IMR-90 (cell line): Measurements from ENCODE around the gene MED13. TPM values are rescaled to one million over a fixed set of nuclear protein-coding genes. Genes with fewer than 3 reads are reported as not detected.

Experiments
- ATAC-seq: fragments of 200-7000 bp; cut with Tn5 transposase; 2 replicates; pipeline ENCODE4 v1.9.1; 2020; ENCODE audit warnings: low read depth, mild to moderate bottlenecking, moderate library complexity
- BruUV-seq: library from RNA; stranded (reverse); fragments of 400-500 nt; replicated peaks from 2 replicates; lab custom pipeline; 2021; lab: Mats Ljungman, UMichigan
- CTCF ChIA-PET: fragments of 300-600 bp; formaldehyde crosslinking; extraction: SDS; loops from one replicate; lab custom pipeline; 2021; ENCODE audit warnings: antibody characterized with exemption; lab: Yijun Ruan, JAX
- POLR2A ChIA-PET: fragments of 300-600 bp; sonication (Branson Sonifier 250); formaldehyde crosslinking; loops from one replicate; lab custom pipeline; 2022; ENCODE audit warnings: antibody characterized with exemption; ENCODE audit not compliant: unreplicated experiment; lab: Charles Lee
- DNase-seq: peaks from one replicate; pipeline ENCODE4 v3.0.0; 2013
- H2AFZ ChIP-seq: replicated peaks from 2 replicates; pipeline ENCODE3; 2013; ENCODE audit warnings: low read length, mild to moderate bottlenecking; ENCODE audit not compliant: poor library complexity
- H2AK5ac ChIP-seq: 2 replicates; pipeline ENCODE4 v1.6.1; 2013; ENCODE audit warnings: low read depth, low read length, inconsistent platforms
- H2AK9ac ChIP-seq: replicated peaks from 2 replicates; pipeline ENCODE3; 2013; ENCODE audit warnings: mild to moderate bottlenecking, low read depth, low read length, moderate library complexity; ENCODE audit not compliant: poor library complexity
- H2BK120ac ChIP-seq: 2 replicates; pipeline ENCODE4 v1.6.1; 2013; ENCODE audit warnings: low read depth, low read length, inconsistent platforms
- H2BK15ac ChIP-seq: 3 replicates; pipeline ENCODE4 v1.6.1; 2013; ENCODE audit warnings: low read depth, low read length, inconsistent platforms
- H2BK20ac ChIP-seq: 2 replicates; pipeline ENCODE4 v1.6.1; 2013; ENCODE audit warnings: low read depth, mild to moderate bottlenecking, inconsistent platforms, low read length, moderate library complexity
- H2BK5ac ChIP-seq: 2 replicates; pipeline ENCODE4 v1.6.1; 2013; ENCODE audit warnings: mild to moderate bottlenecking, low read depth, low read length, inconsistent platforms; ENCODE audit not compliant: poor library complexity, severe bottlenecking
- H3K14ac ChIP-seq: replicated peaks from 2 replicates; pipeline ENCODE4 v1.6.1; 2013; ENCODE audit warnings: low read depth, low read length, inconsistent platforms
- H3K18ac ChIP-seq: 2 replicates; pipeline ENCODE4 v1.6.1; 2013; ENCODE audit warnings: low read depth, low read length, control low read depth
- H3K23ac ChIP-seq: 2 replicates; pipeline ENCODE4 v1.6.1; 2013; ENCODE audit warnings: low read depth, low read length, inconsistent platforms
- H3K27ac ChIP-seq: 2 replicates; pipeline ENCODE4 v1.5.1; 2013; ENCODE audit warnings: mild to moderate bottlenecking, control low read depth, low read length; ENCODE audit not compliant: insufficient read depth
- H3K27me3 ChIP-seq: 2 replicates; pipeline ENCODE4 v1.6.1; 2013; ENCODE audit warnings: low read length; ENCODE audit not compliant: control insufficient read depth, insufficient read depth
- H3K36me3 ChIP-seq: 2 replicates; pipeline ENCODE4 v1.6.1; 2013; ENCODE audit warnings: low read length, mixed read lengths; ENCODE audit not compliant: control insufficient read depth, insufficient read depth
- H3K4ac ChIP-seq: 2 replicates; pipeline ENCODE4 v1.6.1; 2013; ENCODE audit warnings: low read depth, low read length, inconsistent platforms
- H3K4me1 ChIP-seq: 2 replicates; pipeline ENCODE4 v1.6.1; 2013; ENCODE audit warnings: low read length, mixed read lengths; ENCODE audit not compliant: control insufficient read depth, insufficient read depth
- H3K4me2 ChIP-seq: 2 replicates; pipeline ENCODE4 v1.6.1; 2013; ENCODE audit warnings: low read depth, mild to moderate bottlenecking, control low read depth, low read length, moderate library complexity
- H3K4me3 ChIP-seq: 2 replicates; pipeline ENCODE4 v1.5.1; 2013; ENCODE audit warnings: low read depth, mild to moderate bottlenecking, control low read depth, low read length, moderate library complexity; ENCODE audit not compliant: insufficient read depth
- H3K56ac ChIP-seq: 2 replicates; pipeline ENCODE4 v1.6.1; 2013; ENCODE audit warnings: low read length, inconsistent platforms; ENCODE audit not compliant: insufficient read depth; ENCODE audit errors: extremely low read depth
- H3K79me1 ChIP-seq, 2 experiments: 2 replicates each; pipeline ENCODE4 v1.6.1; 2013; ENCODE audit warnings: low read length in 2 of 2, inconsistent platforms in 1 of 2, low read depth in 1 of 2
- H3K9ac ChIP-seq: 2 replicates; pipeline ENCODE4 v1.6.1; 2013; ENCODE audit warnings: low read depth, low read length, control low read depth
- H3K9me1 ChIP-seq: 2 replicates; pipeline ENCODE4 v1.6.1; 2013; ENCODE audit warnings: low read length, inconsistent platforms; ENCODE audit not compliant: insufficient read depth
- H3K9me3 ChIP-seq: 2 replicates; pipeline ENCODE4 v1.6.1; 2013; ENCODE audit warnings: low read length; ENCODE audit not compliant: control insufficient read depth, insufficient read depth
- H4K20me1 ChIP-seq: 2 replicates; pipeline ENCODE4 v1.6.1; 2013; ENCODE audit warnings: low read length, inconsistent platforms; ENCODE audit not compliant: insufficient read depth
- H4K5ac ChIP-seq: 2 replicates; pipeline ENCODE4 v1.6.1; 2013; ENCODE audit warnings: mild to moderate bottlenecking, low read depth, low read length, control low read depth
- H4K8ac ChIP-seq, 2 experiments: 2 replicates each; pipeline ENCODE4 v1.6.1; 2013; ENCODE audit warnings: low read depth in 2 of 2, low read length in 2 of 2, control low read depth in 1 of 2, inconsistent platforms in 1 of 2
- H4K91ac ChIP-seq: 2 replicates; pipeline ENCODE4 v1.6.1; 2013; ENCODE audit warnings: low read depth, low read length, inconsistent platforms; ENCODE audit not compliant: insufficient read depth
- BHLHE40 ChIP-seq: fragments of 150-350 bp; IDR thresholded peaks from 2 replicates; pipeline ENCODE4 v1.6.1; 2016; ENCODE audit warnings: mild to moderate bottlenecking, low read depth, low read length
- CEBPB ChIP-seq: IDR thresholded peaks from 2 replicates; pipeline ENCODE4 v1.6.1; 2012; ENCODE audit warnings: low read depth, low read length, improper control_type of control experiment
- CHD1 ChIP-seq: IDR thresholded peaks from 2 replicates; pipeline ENCODE4 v1.6.1; 2012; ENCODE audit warnings: low read depth, low read length, improper control_type of control experiment
- ELK1 ChIP-seq: fragments of 150-350 bp; IDR thresholded peaks from 2 replicates; pipeline ENCODE4 v1.6.1; 2016; ENCODE audit warnings: low read depth, mild to moderate bottlenecking, low read length, moderate library complexity, borderline replicate concordance
- FOS ChIP-seq: fragments of 150-350 bp; IDR thresholded peaks from 2 replicates; pipeline ENCODE4 v1.6.1; 2016; ENCODE audit warnings: low read depth, low read length
- MAFK ChIP-seq: IDR thresholded peaks from 2 replicates; pipeline ENCODE4 v1.6.1; 2012; ENCODE audit warnings: low read depth, low read length, improper control_type of control experiment
- MAZ ChIP-seq: IDR thresholded peaks from 2 replicates; pipeline ENCODE4 v1.6.1; 2012; ENCODE audit warnings: low read depth, mild to moderate bottlenecking, low read length, improper control_type of control experiment, moderate library complexity, borderline replicate concordance
- MXI1 ChIP-seq: IDR thresholded peaks from 2 replicates; pipeline ENCODE4 v1.6.1; 2012; ENCODE audit warnings: low read depth, mild to moderate bottlenecking, low read length, moderate library complexity, borderline replicate concordance
- NFE2L2 ChIP-seq: fragments of 150-350 bp; IDR thresholded peaks from 2 replicates; pipeline ENCODE4 v1.6.1; 2016; ENCODE audit warnings: low read depth, mild to moderate bottlenecking, low read length
- POLR2A ChIP-seq: IDR thresholded peaks from 2 replicates; pipeline ENCODE4 v1.6.1; 2012; ENCODE audit warnings: mild to moderate bottlenecking, low read depth, low read length
- RAD21 ChIP-seq: IDR thresholded peaks from 2 replicates; pipeline ENCODE4 v1.6.1; 2012; ENCODE audit warnings: low read length, improper control_type of control experiment
- RCOR1 ChIP-seq: IDR thresholded peaks from 2 replicates; pipeline ENCODE4 v1.6.1; 2012; ENCODE audit warnings: mild to moderate bottlenecking, low read length, improper control_type of control experiment; ENCODE audit not compliant: insufficient replicate concordance
- RFX5 ChIP-seq: IDR thresholded peaks from 2 replicates; pipeline ENCODE4 v1.8.0; 2012; ENCODE audit warnings: low read depth, mild to moderate bottlenecking, low read length, moderate library complexity
- SMC3 ChIP-seq: fragments of 150-350 bp; IDR thresholded peaks from 2 replicates; pipeline ENCODE4 v1.6.1; 2016; ENCODE audit warnings: low read depth, mild to moderate bottlenecking, antibody characterized with exemption, low read length, moderate library complexity
- USF2 ChIP-seq: fragments of 150-350 bp; IDR thresholded peaks from 2 replicates; pipeline ENCODE4 v1.6.1; 2017; ENCODE audit warnings: mild to moderate bottlenecking, antibody characterized with exemption, low read length, low read depth
- dilution Hi-C: fragments of 300-500 bp; cut with HindIII; formaldehyde crosslinking; loops from one replicate; pipeline ENCODE4 v1.14.3; 2018; ENCODE audit warnings: low sequenced_read_pairs; ENCODE audit not compliant: unreplicated experiment
- in situ Hi-C: fragments of 300-500 bp; cut with MboI; formaldehyde crosslinking; loops from 3 replicates; pipeline ENCODE4 v1.14.3; 2019; ENCODE audit warnings: low sequenced_read_pairs, inconsistent platforms, mixed read lengths
- intact Hi-C: fragments of 100-400 bp; cut with micrococcal nuclease; formaldehyde crosslinking; loops from 2 replicates; pipeline ENCODE4 v1.10.0; 2022
- polyA plus RNA-seq, 3 experiments: library from polyadenylated mRNA; depleted of rRNA; stranded (reverse); fragments of >200 nt; gene quantifications; 2 replicates each; pipeline ENCODE4 v1.2.3, GENCODE V29; 2012; ENCODE audit warnings: low replicate concordance in 1 of 3
- total RNA-seq: library from RNA; depleted of rRNA; stranded (reverse); fragments of >200 nt; gene quantifications from 2 replicates; pipeline ENCODE4 v1.2.3, GENCODE V29; 2012
- TF ChIP-seq, protein P1 (sequence below): conservative IDR thresholded peaks from 2 replicates; pipeline ENCODE4 v1.5.1; 2012; ENCODE audit warnings: mild to moderate bottlenecking, low read depth, low read length, improper control_type of control experiment

The MED13 gene
- total and polyA plus RNA-seq, 2 of the 4 experiments (the other 2 are of a cell fraction): 9.7 to 67.2 TPM

GRCh38 chr17:62004388-62004787 lies 60.7 kb downstream of the MED13 start:
- H2AK9ac ChIP-seq: no peak overlapping the region
- H2BK20ac ChIP-seq: no peak overlapping the region
- in situ Hi-C loops: no loop called here
- H3K9me3 ChIP-seq: no peaks in the 10 kb centered on the region
- H4K8ac ChIP-seq: no peak overlapping the region
- no peak overlapping the region for H4K91ac ChIP-seq
- TF ChIP-seq BHLHE40: no peak
- no peak for TF ChIP-seq RAD21
- TF ChIP-seq CEBPB: no peak
- no peak for TF ChIP-seq POLR2A
- no peak for TF ChIP-seq CHD1
- TF ChIP-seq MAFK: no peak
- TF ChIP-seq, protein P1, sequence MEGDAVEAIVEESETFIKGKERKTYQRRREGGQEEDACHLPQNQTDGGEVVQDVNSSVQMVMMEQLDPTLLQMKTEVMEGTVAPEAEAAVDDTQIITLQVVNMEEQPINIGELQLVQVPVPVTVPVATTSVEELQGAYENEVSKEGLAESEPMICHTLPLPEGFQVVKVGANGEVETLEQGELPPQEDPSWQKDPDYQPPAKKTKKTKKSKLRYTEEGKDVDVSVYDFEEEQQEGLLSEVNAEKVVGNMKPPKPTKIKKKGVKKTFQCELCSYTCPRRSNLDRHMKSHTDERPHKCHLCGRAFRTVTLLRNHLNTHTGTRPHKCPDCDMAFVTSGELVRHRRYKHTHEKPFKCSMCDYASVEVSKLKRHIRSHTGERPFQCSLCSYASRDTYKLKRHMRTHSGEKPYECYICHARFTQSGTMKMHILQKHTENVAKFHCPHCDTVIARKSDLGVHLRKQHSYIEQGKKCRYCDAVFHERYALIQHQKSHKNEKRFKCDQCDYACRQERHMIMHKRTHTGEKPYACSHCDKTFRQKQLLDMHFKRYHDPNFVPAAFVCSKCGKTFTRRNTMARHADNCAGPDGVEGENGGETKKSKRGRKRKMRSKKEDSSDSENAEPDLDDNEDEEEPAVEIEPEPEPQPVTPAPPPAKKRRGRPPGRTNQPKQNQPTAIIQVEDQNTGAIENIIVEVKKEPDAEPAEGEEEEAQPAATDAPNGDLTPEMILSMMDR: no peak
- no peak for TF ChIP-seq ELK1
- no peak for TF ChIP-seq SMC3
- TF ChIP-seq MXI1: no peak
- TF ChIP-seq NFE2L2: no peak
- TF ChIP-seq USF2: no peak
- no peak for TF ChIP-seq RCOR1
- no peak for TF ChIP-seq MAZ
- TF ChIP-seq FOS: no peak
- no peak for TF ChIP-seq RFX5
- no peak for DNase-seq
- no peak overlapping the region for H2BK15ac ChIP-seq
- POLR2A ChIA-PET: no interaction called here
- BruUV-seq: no TSS peak
- H3K36me3 ChIP-seq: peaks cover 21% of the 10 kb centered on the region
- H2BK120ac ChIP-seq: no peak overlapping the region
- CTCF ChIA-PET: no interaction called here
- no peak overlapping the region for H2AK5ac ChIP-seq
- H3K4me3 ChIP-seq: no peak overlapping the region
- peaks cover 15 to 29% of the 10 kb centered on the region in 2 experiments for H3K79me1 ChIP-seq
- H3K14ac ChIP-seq: no peak overlapping the region
- no peak overlapping the region for H2AFZ ChIP-seq
- no peaks in the 10 kb centered on the region for H3K27me3 ChIP-seq
- peaks cover 10% of the 10 kb centered on the region for H4K20me1 ChIP-seq
- H3K9ac ChIP-seq: no peak overlapping the region
- H3K18ac ChIP-seq: no peak overlapping the region
- intact Hi-C loops: no loop called here
- H3K56ac ChIP-seq: no peak overlapping the region
- no peak overlapping the region for H4K5ac ChIP-seq
- no peak overlapping the region for H2BK5ac ChIP-seq
- no peaks in the 10 kb centered on the region for H3K4me1 ChIP-seq
- H3K4me2 ChIP-seq: no peak overlapping the region
- dilution Hi-C loops: no loop called here
- H3K27ac ChIP-seq: no peak overlapping the region
- H3K9me1 ChIP-seq: no peaks in the 10 kb centered on the region; the same call in 1 of the 2 replicates
- H3K4ac ChIP-seq: no peak overlapping the region
- no peak overlapping the region for H3K23ac ChIP-seq
- no peak for ATAC-seq
